Karpas-422 (cell line): ENCODE measurements around the gene IFNA6. TPM values are rescaled to one million over a fixed set of nuclear protein-coding genes. Genes with fewer than 3 reads are reported as not detected.

Experiments used
- DNase-seq: peaks from one replicate; pipeline ENCODE4 v3.0.0-alpha.2; 2015
- H2AFZ ChIP-seq: fragments of 200-600 bp; sonication (generic); 2 replicates; pipeline ENCODE4 v1.6.1; 2014; ENCODE audit warnings: antibody characterized with exemption, low read length, mixed read lengths
- H3K27ac ChIP-seq: fragments of 200-600 bp; sonication (generic); 2 replicates; pipeline ENCODE4 v1.5.1; 2014; ENCODE audit warnings: mild to moderate bottlenecking, low read length, moderate library complexity
- H3K27me3 ChIP-seq: fragments of 200-600 bp; sonication (generic); 2 replicates; pipeline ENCODE4 v1.6.1; 2014; ENCODE audit warnings: low read length, mixed read lengths
- H3K36me3 ChIP-seq: fragments of 200-600 bp; sonication (generic); 2 replicates; pipeline ENCODE4 v1.6.1; 2014; ENCODE audit warnings: low read length, mixed read lengths; ENCODE audit not compliant: insufficient read depth
- H3K4me1 ChIP-seq: fragments of 200-600 bp; sonication (generic); 2 replicates; pipeline ENCODE4 v1.6.1; 2014; ENCODE audit warnings: mild to moderate bottlenecking, low read length, mixed read lengths
- H3K4me2 ChIP-seq: fragments of 200-600 bp; sonication (generic); 2 replicates; pipeline ENCODE4 v1.6.1; 2014; ENCODE audit warnings: low read length, low read depth, mild to moderate bottlenecking; ENCODE audit not compliant: poor library complexity, severe bottlenecking
- H3K4me3 ChIP-seq: fragments of 200-600 bp; sonication (generic); 2 replicates; pipeline ENCODE4 v1.5.1; 2014; ENCODE audit warnings: mild to moderate bottlenecking, antibody characterized with exemption, low read length, mixed read lengths
- H3K79me2 ChIP-seq: fragments of 200-600 bp; sonication (generic); 2 replicates; pipeline ENCODE4 v1.6.1; 2014; ENCODE audit warnings: mild to moderate bottlenecking, low read length, mixed read lengths
- H3K9ac ChIP-seq: fragments of 200-600 bp; sonication (generic); 2 replicates; pipeline ENCODE4 v1.6.0; 2014; ENCODE audit warnings: low read length
- H3K9me2 ChIP-seq: fragments of 200-600 bp; sonication (generic), shearing (Covaris generic); replicated peaks from 2 replicates; pipeline ENCODE4 v1.6.0; 2014; ENCODE audit warnings: mild to moderate bottlenecking, low read length, moderate library complexity; ENCODE audit not compliant: insufficient read depth
- H3K9me3 ChIP-seq: fragments of 300-700, 200-600 bp; sonication (generic); 2 replicates; pipeline ENCODE4 v1.6.1; 2014; ENCODE audit warnings: low read length, mixed read lengths
- H4K20me1 ChIP-seq: fragments of 200-600 bp; sonication (generic); 2 replicates; pipeline ENCODE4 v1.6.1; 2014; ENCODE audit warnings: mild to moderate bottlenecking, antibody characterized with exemption, low read length, low read depth; ENCODE audit not compliant: insufficient read depth
- total RNA-seq: library from RNA; depleted of rRNA; stranded (reverse); fragments of >200 nt; shearing (Covaris generic); gene quantifications from 2 replicates; pipeline ENCODE4 v1.2.3, GENCODE V29; 2014; ENCODE audit warnings: low replicate concordance

Gene IFNA6
- total RNA-seq, 1 experiment from 2014 or later = not detected

- Histone ChIP-seq H2AFZ (no peak overlapping the region), H3K9me2 (no peaks in the 10 kb centered on the region), H3K4me3 (no peak overlapping the region), H3K9me3 (no peaks in the 10 kb centered on the region), H4K20me1 (peaks cover under 1% of the 10 kb centered on the region; the same call in 1 of the 2 replicates), H3K4me2 (no peak overlapping the region), H3K27me3 (no peaks in the 10 kb centered on the region), H3K36me3 (no peaks in the 10 kb centered on the region), H3K9ac (no peak overlapping the region), H3K79me2 (peaks cover under 1% of the 10 kb centered on the region; the same call in 1 of the 2 replicates), H3K27ac (no peak overlapping the region), H3K4me1 (no peaks in the 10 kb centered on the region)
- no peak for DNase-seq
Observed at GRCh38 chr9:21320465-21320864, 30.2 kb downstream of the IFNA6 start.

GRCh38 chr9:21317956-21318923 lies 32.4 kb downstream of the IFNA6 start:
- peak; percentile 77 for DNase-seq
- Histone ChIP-seq H2AFZ (no peak overlapping the region), H3K4me1 (no peaks in the 10 kb centered on the region), H3K4me3 (no peak overlapping the region), H3K79me2 (no peaks in the 10 kb centered on the region), H3K27ac (no peak overlapping the region), H3K36me3 (no peaks in the 10 kb centered on the region), H3K4me2 (no peak overlapping the region), H3K27me3 (no peaks in the 10 kb centered on the region), H3K9me2 (no peaks in the 10 kb centered on the region), H3K9me3 (no peaks in the 10 kb centered on the region), H3K9ac (no peak overlapping the region), H4K20me1 (no peaks in the 10 kb centered on the region)

GRCh38 chr9:21316860-21317259 lies 33.8 kb downstream of the IFNA6 start:
- H3K27me3 ChIP-seq = no peaks in the 10 kb centered on the region
- no peak overlapping the region for H3K9ac ChIP-seq
- no peaks in the 10 kb centered on the region for H3K4me1 ChIP-seq
- H4K20me1 ChIP-seq = no peaks in the 10 kb centered on the region
- no peaks in the 10 kb centered on the region for H3K79me2 ChIP-seq
- DNase-seq = no peak
- H3K27ac ChIP-seq = no peak overlapping the region
- no peak overlapping the region for H3K4me2 ChIP-seq
- no peaks in the 10 kb centered on the region for H3K9me3 ChIP-seq
- H3K9me2 ChIP-seq = no peaks in the 10 kb centered on the region
- no peaks in the 10 kb centered on the region for H3K36me3 ChIP-seq
- H3K4me3 ChIP-seq = no peak overlapping the region
- H2AFZ ChIP-seq = no peak overlapping the region

GRCh38 chr9:21316032-21316842 lies 34.5 kb downstream of the IFNA6 start:
- no peaks in the 10 kb centered on the region for H3K27me3 ChIP-seq
- H3K9me3 ChIP-seq = no peaks in the 10 kb centered on the region
- no peaks in the 10 kb centered on the region for H3K79me2 ChIP-seq
- H4K20me1 ChIP-seq = no peaks in the 10 kb centered on the region
- no peaks in the 10 kb centered on the region for H3K4me1 ChIP-seq
- no peak overlapping the region for H3K9ac ChIP-seq
- no peak overlapping the region for H2AFZ ChIP-seq
- no peak overlapping the region for H3K4me3 ChIP-seq
- no peaks in the 10 kb centered on the region for H3K36me3 ChIP-seq
- DNase-seq = no peak
- H3K4me2 ChIP-seq = no peak overlapping the region
- no peak overlapping the region for H3K27ac ChIP-seq
- no peaks in the 10 kb centered on the region for H3K9me2 ChIP-seq

GRCh38 chr9:21314152-21314551 lies 36.5 kb downstream of the IFNA6 start:
- no peak overlapping the region for H3K4me3 ChIP-seq
- no peaks in the 10 kb centered on the region for H3K27me3 ChIP-seq
- H4K20me1 ChIP-seq = no peaks in the 10 kb centered on the region
- H2AFZ ChIP-seq = no peak overlapping the region
- H3K36me3 ChIP-seq = no peaks in the 10 kb centered on the region
- no peaks in the 10 kb centered on the region for H3K9me2 ChIP-seq
- no peaks in the 10 kb centered on the region for H3K9me3 ChIP-seq
- H3K27ac ChIP-seq = no peak overlapping the region
- H3K4me2 ChIP-seq = no peak overlapping the region
- H3K4me1 ChIP-seq = no peaks in the 10 kb centered on the region
- no peak overlapping the region for H3K9ac ChIP-seq
- DNase-seq = no peak
- no peaks in the 10 kb centered on the region for H3K79me2 ChIP-seq

GRCh38 chr9:21311889-21312288 lies 38.8 kb downstream of the IFNA6 start:
- H2AFZ ChIP-seq = no peak overlapping the region
- no peaks in the 10 kb centered on the region for H3K4me1 ChIP-seq
- no peaks in the 10 kb centered on the region for H3K27me3 ChIP-seq
- no peak overlapping the region for H3K27ac ChIP-seq
- no peaks in the 10 kb centered on the region for H3K79me2 ChIP-seq
- H3K9me2 ChIP-seq = no peaks in the 10 kb centered on the region
- H3K4me3 ChIP-seq = no peak overlapping the region
- no peak overlapping the region for H3K9ac ChIP-seq
- H4K20me1 ChIP-seq = no peaks in the 10 kb centered on the region
- no peaks in the 10 kb centered on the region for H3K36me3 ChIP-seq
- H3K4me2 ChIP-seq = no peak overlapping the region
- DNase-seq = no peak
- no peaks in the 10 kb centered on the region for H3K9me3 ChIP-seq

GRCh38 chr9:21305213-21305612 lies 45.5 kb downstream of the IFNA6 start, which contains the start of gene IFNA5:
TSS of gene IFNA5 (minus strand) at chr9:21305313. CDS start at chr9:21305256, 57 bp downstream.
- no peaks in the 10 kb centered on the region for H3K79me2 ChIP-seq
- no peak within 1 kb of the TSS for H3K9ac ChIP-seq
- H3K4me3 ChIP-seq = no peak within 1 kb of the TSS
- H3K27me3 ChIP-seq = no peaks in the 10 kb centered on the region
- H2AFZ ChIP-seq = no peak within 1 kb of the TSS
- DNase-seq = no peak
- H3K36me3 ChIP-seq = no peaks in the 10 kb centered on the region
- no peaks in the 10 kb centered on the region for H3K9me2 ChIP-seq
- no peak within 1 kb of the TSS for H3K4me2 ChIP-seq
- H3K9me3 ChIP-seq = no peaks in the 10 kb centered on the region
- H3K27ac ChIP-seq = no peak within 1 kb of the TSS
- H4K20me1 ChIP-seq = no peaks in the 10 kb centered on the region
- no peaks in the 10 kb centered on the region for H3K4me1 ChIP-seq
